Stomach (tissue), 9 donors: ENCODE data around the gene ARHGEF1. TPM values are rescaled to one million over a fixed set of nuclear protein-coding genes. Genes with fewer than 3 reads are reported as not detected.

Experiments used
- DNase-seq, 2 donors: peaks; one replicate each; pipeline versions ENCODE4 v3.0.0 to v3.0.0-alpha.2; 2013 to 2019
- H3K27ac ChIP-seq, 5 donors: fragments of 200-600 bp in 4 of 5; sonication (generic) in 4 of 5; one replicate each; pipeline ENCODE4 v1.5.1; 2013 to 2019; ENCODE audit warnings: mild to moderate bottlenecking in 1 of 5, moderate library complexity in 1 of 5
- H3K27me3 ChIP-seq, 3 donors: fragments of 200-600 bp; sonication (generic); one replicate each; pipeline ENCODE4 v1.5.1; 2017 to 2019; ENCODE audit warnings: mixed run types in 1 of 3
- H3K36me3 ChIP-seq, 4 donors: fragments of 200-600 bp; sonication (generic); 1 replicate in 3 of 4; 2 replicates in 1 of 4; pipeline ENCODE4 v1.5.1; 2016 to 2019
- H3K4me1 ChIP-seq, 4 donors: fragments of 200-600 bp; sonication (generic); one replicate each; pipeline ENCODE4 v1.5.1; 2016 to 2019
- H3K4me3 ChIP-seq, 4 donors: fragments of 200-600 bp; sonication (generic) in 3 of 4; one replicate each; pipeline ENCODE4 v1.5.1; 2016 to 2019; ENCODE audit warnings: mild to moderate bottlenecking in 1 of 4
- H3K9me3 ChIP-seq, 4 donors: fragments of 200-600 bp; sonication (generic); one replicate each; pipeline ENCODE4 v1.5.1; 2016 to 2019
- CTCF ChIP-seq, 7 experiments: fragments of 450-650 bp in 4 of 7; fragments of 200-600 bp in 3 of 7; sonication (generic) in 3 of 7; IDR thresholded peaks; one replicate each; pipeline ENCODE4 v1.5.1; 2016 to 2019; ENCODE audit warnings: antibody characterized with exemption in 7 of 7, control low read depth in 2 of 7, mild to moderate bottlenecking in 1 of 7
- EP300 ChIP-seq: sonication (generic); formaldehyde crosslinking; IDR thresholded peaks from one replicate; pipeline ENCODE4 v1.6.1; 2017; ENCODE audit warnings: antibody characterized with exemption
- POLR2A ChIP-seq, 4 donors: fragments of 450-650 bp; IDR thresholded peaks; one replicate each; pipeline ENCODE4 v1.6.1; 2016; ENCODE audit warnings: antibody characterized with exemption in 4 of 4, control low read depth in 2 of 4, mild to moderate bottlenecking in 1 of 4, moderate library complexity in 1 of 4
- POLR2AphosphoS5 ChIP-seq, 3 donors: sonication (generic); formaldehyde crosslinking; IDR thresholded peaks; one replicate each; pipeline ENCODE4 v1.6.1; 2016; ENCODE audit warnings: antibody characterized with exemption in 3 of 3
- WGBS, 5 donors: extraction: QIAGEN DNeasy Blood & Tissue Kit in 3 of 5; methylation state at CpG; one replicate each; pipeline versions ENCODE4 v1.1.5 to v1.1.7; 2013 to 2018; 5-methylcytosine and 5-hydroxymethylcytosine counted together
- intact Hi-C: fragments of 100-400 bp; cut with DNase I; formaldehyde crosslinking; loops from one replicate; pipeline ENCODE4 v1.15.1; 2023; ENCODE audit warnings: low total_unique reads
- polyA plus RNA-seq, 3 donors: library from polyadenylated mRNA; stranded (reverse); fragments of 200-250 nt; gene quantifications; one replicate each; pipeline ENCODE4 v1.2.3, GENCODE V29; 2013
- total RNA-seq, 5 donors: library from RNA; depleted of rRNA; stranded (reverse); fragments of >200 nt; gene quantifications; one replicate each; pipeline versions ENCODE4 v1.1.0 to v1.2.3, GENCODE V29; 2014 to 2016
- donor health status: healthy with polysubstance abuse.
- donor health status: Bipolar disorder and iron deficiency.
- donor health status: healthy.

Gene ARHGEF1
- total and polyA plus RNA-seq, 8 donors: 40.8 to 329 (median 143) TPM

GRCh38 chr19:41926763-41927496 lies 43.9 kb downstream of the ARHGEF1 start:
- H3K27ac ChIP-seq: no peak overlapping the region
- H3K4me1 ChIP-seq: peaks cover 20 to 24% (median 22%) of the 10 kb centered on the region in 4 donors
- H3K4me3 ChIP-seq: no peak overlapping the region
- TF ChIP-seq CTCF (IDR thresholded peaks at IDR 0.05): no peak
- no peak for TF ChIP-seq POLR2AphosphoS5 (IDR thresholded peaks at IDR 0.05)
- no peak for TF ChIP-seq EP300
- TF ChIP-seq POLR2A (IDR thresholded peaks at IDR 0.05): no peak
- peaks cover 23 to 100% (median 89%) of the 10 kb centered on the region in 3 donors for H3K27me3 ChIP-seq
- H3K9me3 ChIP-seq: no peaks in the 10 kb centered on the region
- no peaks in the 10 kb centered on the region for H3K36me3 ChIP-seq
- WGBS, 5 donors: 59 to 73% (median 66%) methylated on average over 16 of the region's 16 CpGs
- intact Hi-C loops: no loop called here
- no peak for DNase-seq

GRCh38 chr19:41927497-41928192 lies 44.7 kb downstream of the ARHGEF1 start:
- TF ChIP-seq POLR2A (IDR thresholded peaks at IDR 0.05) (no peak), POLR2AphosphoS5 (IDR thresholded peaks at IDR 0.05) (no peak), CTCF (IDR thresholded peaks at IDR 0.05) (no peak), EP300 (no peak)
- H3K27ac ChIP-seq: no peak overlapping the region
- 11 to 19% (median 15%) methylated on average over 28 to 43 of the region's 43 CpGs for WGBS, 5 donors
- H3K9me3 ChIP-seq: no peaks in the 10 kb centered on the region
- H3K36me3 ChIP-seq: no peaks in the 10 kb centered on the region
- peaks cover 17 to 100% (median 89%) of the 10 kb centered on the region in 3 donors for H3K27me3 ChIP-seq
- peak overlapping the region; percentile 45 to 64 (median 47) for H3K4me3 ChIP-seq
- intact Hi-C loops: no loop called here
- DNase-seq: no peak
- H3K4me1 ChIP-seq: peaks cover 20 to 25% (median 22%) of the 10 kb centered on the region in 4 donors

- TF ChIP-seq EP300 (no peak), CTCF (IDR thresholded peaks at IDR 0.05) (no peak), POLR2AphosphoS5 (IDR thresholded peaks at IDR 0.05) (no peak), POLR2A (IDR thresholded peaks at IDR 0.05) (no peak)
- Histone ChIP-seq H3K27ac (no peak within 1 kb of the TSS), H3K4me3 (peak within 1 kb of the TSS; percentile 45 to 64 (median 47)), H3K4me1 (peaks cover 20 to 31% (median 22%) of the 10 kb centered on the region in 4 donors), H3K9me3 (no peaks in the 10 kb centered on the region), H3K27me3 (peaks cover 13 to 100% (median 88%) of the 10 kb centered on the region in 3 donors), H3K36me3 (no peaks in the 10 kb centered on the region)
- DNase-seq: peak in 1 of 2 donors; percentile 60
- intact Hi-C loops: no loop called here
- WGBS, 5 donors: 0 to 1% (median 0%) methylated on average over 27 to 49 of the region's 49 CpGs
Observed at GRCh38 chr19:41928221-41928683, 45.3 kb downstream of the ARHGEF1 start, which contains the start of gene ERFL. Gene ERFL, minus strand, starts transcription at chr19:41928449. Its CDS starts 15,530 bp downstream, at chr19:41912919.

- peak in 1 of 2 donors; percentile 67 for DNase-seq
- H3K4me1 ChIP-seq: peaks cover 20 to 34% (median 22%) of the 10 kb centered on the region in 4 donors
- no peaks in the 10 kb centered on the region for H3K9me3 ChIP-seq
- intact Hi-C loops: no loop called here
- peaks cover 13 to 100% (median 86%) of the 10 kb centered on the region in 3 donors for H3K27me3 ChIP-seq
- 1 to 5% (median 4%) methylated on average over 23 to 29 of the region's 29 CpGs for WGBS, 5 donors
- TF ChIP-seq CTCF (IDR thresholded peaks at IDR 0.05) (no peak), POLR2AphosphoS5 (IDR thresholded peaks at IDR 0.05) (no peak), EP300 (no peak), POLR2A (IDR thresholded peaks at IDR 0.05) (no peak)
- H3K4me3 ChIP-seq: peak overlapping the region; percentile 45 to 64 (median 47)
- no peaks in the 10 kb centered on the region for H3K36me3 ChIP-seq
- H3K27ac ChIP-seq: no peak overlapping the region
Observed at GRCh38 chr19:41928754-41929535, 46.0 kb downstream of the ARHGEF1 start.
